Caco-2 (cell line): ENCODE measurements around the gene TTC32. TPM values are rescaled to one million over a fixed set of nuclear protein-coding genes. Genes with fewer than 3 reads are reported as not detected.

ENCODE experiments used
- BruUV-seq: library from RNA; stranded (reverse); fragments of 400-500 nt; replicated peaks from 2 replicates; lab custom pipeline; 2021; lab: Mats Ljungman, UMichigan
- CTCF ChIA-PET: fragments of 300-600 bp; sonication (Branson Sonifier 250); formaldehyde crosslinking; loops from one replicate; lab custom pipeline; 2022; ENCODE audit warnings: antibody characterized with exemption; lab: Charles Lee
- POLR2A ChIA-PET: fragments of 300-600 bp; sonication (Branson Sonifier 250); formaldehyde crosslinking; loops from one replicate; lab custom pipeline; 2022; ENCODE audit warnings: antibody characterized with exemption; lab: Charles Lee
- DNase-seq, 2 experiments: peaks; one replicate each; pipeline versions ENCODE4 v3.0.0 to v3.0.0-alpha.2; 2020 to 2022
- H3K27me3 ChIP-seq: replicated peaks from 2 replicates; pipeline ENCODE4 v1.6.0; 2011; ENCODE audit warnings: low read length; ENCODE audit not compliant: control insufficient read depth, insufficient read depth
- H3K36me3 ChIP-seq: 2 replicates; pipeline ENCODE4 v1.5.1; 2011; ENCODE audit warnings: low read length; ENCODE audit not compliant: control insufficient read depth, insufficient read depth
- H3K4me1 ChIP-seq: fragments of 250-450 bp; sonication (Bioruptor Pico); 2 replicates; pipeline ENCODE4 v1.5.1; 2020; ENCODE audit warnings: mild to moderate bottlenecking
- H3K4me3 ChIP-seq: 2 replicates; pipeline ENCODE4 v1.5.1; 2011; ENCODE audit warnings: low read depth, mild to moderate bottlenecking, control low read depth, low read length
- H3K9me3 ChIP-seq: fragments of 250-450 bp; sonication (Bioruptor Pico); 2 replicates; pipeline ENCODE4 v1.5.1; 2020; ENCODE audit warnings: mild to moderate bottlenecking, moderate library complexity
- H3K27ac Mint-ChIP-seq: one replicate; pipeline ENCODE4 v1.8.0; 2022; ENCODE audit warnings: mixed read lengths; ENCODE audit not compliant: unreplicated experiment
- H3K27me3 Mint-ChIP-seq: one replicate; pipeline ENCODE4 v1.8.0; 2022; ENCODE audit warnings: mixed read lengths; ENCODE audit not compliant: insufficient read depth, unreplicated experiment
- H3K36me3 Mint-ChIP-seq: one replicate; pipeline ENCODE4 v1.8.0; 2022; ENCODE audit warnings: mild to moderate bottlenecking, mixed read lengths; ENCODE audit not compliant: insufficient read depth, unreplicated experiment
- H3K4me1 Mint-ChIP-seq: one replicate; pipeline ENCODE4 v1.8.0; 2022; ENCODE audit warnings: low read depth, mixed read lengths; ENCODE audit not compliant: unreplicated experiment
- H3K4me3 Mint-ChIP-seq: one replicate; pipeline ENCODE4 v1.8.0; 2022; ENCODE audit warnings: mild to moderate bottlenecking, moderate library complexity, mixed read lengths; ENCODE audit not compliant: unreplicated experiment
- H3K9me3 Mint-ChIP-seq: one replicate; pipeline ENCODE4 v1.8.0; 2022; ENCODE audit warnings: mixed read lengths; ENCODE audit not compliant: unreplicated experiment
- CTCF ChIP-seq, 2 experiments: fragments of 200-600 bp in 1 of 2; IDR thresholded peaks; 1 replicate in 1 of 2; 2 replicates in 1 of 2; pipeline versions ENCODE4 v1.5.1 to v1.8.0; 2011 to 2022; ENCODE audit warnings: antibody characterized with exemption in 1 of 2, control low read depth in 1 of 2, inconsistent platforms in 1 of 2, low read depth in 1 of 2, low read length in 1 of 2, mild to moderate bottlenecking in 1 of 2, moderate library complexity in 1 of 2; ENCODE audit not compliant: insufficient read depth in 1 of 2, severe bottlenecking in 1 of 2, unreplicated experiment in 1 of 2
- intact Hi-C: fragments of 100-400 bp; cut with micrococcal nuclease; formaldehyde crosslinking; loops from one replicate; pipeline ENCODE4 v1.10.0; 2022; ENCODE audit not compliant: unreplicated experiment
- total RNA-seq: library from RNA; stranded (reverse); gene quantifications from 2 replicates; pipeline ENCODE4 v1.2.3, GENCODE V29; 2022

Gene TTC32
- total RNA-seq, 1 experiment from 2014 or later: 16.8 TPM

GRCh38 chr2:19914266-19914975 lies 12.6 kb upstream of the TTC32 start:
- H3K9me3 Mint-ChIP-seq: peaks cover 7% of the 10 kb centered on the region
- Histone ChIP-seq H3K9me3 (no peaks in the 10 kb centered on the region), H3K27me3 (no peaks in the 10 kb centered on the region), H3K4me3 (no peak overlapping the region), H3K36me3 (no peaks in the 10 kb centered on the region), H3K4me1 (no peaks in the 10 kb centered on the region)
- no peak for TF ChIP-seq CTCF (IDR thresholded peaks at IDR 0.05; ENCODE audit: insufficient read depth in 1 of 2, low read depth in 1 of 2, low read length in 1 of 2, severe bottlenecking in 1 of 2, unreplicated experiment in 1 of 2)
- BruUV-seq: no TSS peak
- intact Hi-C loops: no loop called here
- H3K27me3 Mint-ChIP-seq: no peaks in the 10 kb centered on the region
- H3K4me1 Mint-ChIP-seq: no peaks in the 10 kb centered on the region
- ChIA-PET CTCF (no interaction called here), POLR2A (interaction anchor here (0.5 kb wide), 1 partner anchor 759 kb away, joined by 3 read pairs; no protein-coding TSS in a partner anchor)
- no peak overlapping the region for H3K4me3 Mint-ChIP-seq
- no peaks in the 10 kb centered on the region for H3K36me3 Mint-ChIP-seq
- DNase-seq: no peak
- H3K27ac Mint-ChIP-seq: no peak overlapping the region

- Mint-ChIP-seq H3K4me3 (no peak overlapping the region), H3K9me3 (no peaks in the 10 kb centered on the region), H3K4me1 (no peaks in the 10 kb centered on the region), H3K27ac (no peak overlapping the region), H3K27me3 (no peaks in the 10 kb centered on the region), H3K36me3 (no peaks in the 10 kb centered on the region)
- DNase-seq: no peak
- BruUV-seq: no TSS peak
- Histone ChIP-seq H3K36me3 (no peaks in the 10 kb centered on the region), H3K9me3 (no peaks in the 10 kb centered on the region), H3K4me1 (no peaks in the 10 kb centered on the region), H3K27me3 (no peaks in the 10 kb centered on the region), H3K4me3 (no peak overlapping the region)
- POLR2A ChIA-PET: no interaction called here
- CTCF ChIA-PET: no interaction called here
- intact Hi-C loops: no loop called here
- TF ChIP-seq CTCF (IDR thresholded peaks at IDR 0.05; ENCODE audit: insufficient read depth in 1 of 2, low read depth in 1 of 2, low read length in 1 of 2, severe bottlenecking in 1 of 2, unreplicated experiment in 1 of 2): no peak
Observed at GRCh38 chr2:19911808-19912509, 10.2 kb upstream of the TTC32 start.

DNA sequence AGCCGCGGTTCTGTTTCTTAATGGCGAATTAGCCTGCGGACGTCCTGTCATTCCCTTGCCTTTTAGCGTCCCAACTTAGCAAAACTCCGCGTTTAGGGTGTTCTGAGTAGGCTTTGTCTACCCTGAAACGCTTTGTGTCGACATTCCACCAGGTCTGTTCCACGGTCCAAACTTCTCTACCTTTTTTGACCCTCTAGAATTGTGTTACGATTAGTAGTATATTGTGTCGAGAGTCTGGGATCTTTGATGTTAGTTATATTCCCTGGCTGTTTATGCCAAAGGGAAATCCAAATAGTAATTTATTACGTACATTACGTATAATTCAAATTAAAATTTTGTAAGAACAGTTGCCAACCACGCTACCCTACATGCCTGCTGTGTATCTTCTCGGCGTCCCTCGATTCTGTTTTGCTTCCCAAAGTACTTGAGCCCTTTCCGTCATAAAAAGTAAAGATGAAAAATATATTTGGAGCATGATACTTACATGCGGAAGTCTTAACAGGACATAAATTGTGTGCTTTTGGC lies 495 bp upstream of the TTC32 start:
- Histone ChIP-seq H3K4me3 (peak overlapping the region; percentile 61), H3K27me3 (no peaks in the 10 kb centered on the region), H3K9me3 (no peaks in the 10 kb centered on the region), H3K36me3 (no peaks in the 10 kb centered on the region), H3K4me1 (no peaks in the 10 kb centered on the region)
- CTCF ChIA-PET: no interaction called here
- TSS peak; percentile 93 for BruUV-seq
- H3K4me3 Mint-ChIP-seq: peak overlapping the region; percentile 81
- TF ChIP-seq CTCF (IDR thresholded peaks at IDR 0.05; ENCODE audit: insufficient read depth in 1 of 2, low read depth in 1 of 2, low read length in 1 of 2, severe bottlenecking in 1 of 2, unreplicated experiment in 1 of 2): no peak
- DNase-seq: no peak
- H3K9me3 Mint-ChIP-seq: no peaks in the 10 kb centered on the region
- intact Hi-C loops: loop anchor here (2.0 kb wide), 1 partner anchor 191 kb away; no protein-coding TSS in a partner anchor
- peaks cover 21% of the 10 kb centered on the region for H3K36me3 Mint-ChIP-seq
- peaks cover 12% of the 10 kb centered on the region for H3K4me1 Mint-ChIP-seq
- no peaks in the 10 kb centered on the region for H3K27me3 Mint-ChIP-seq
- POLR2A ChIA-PET: no interaction called here
- H3K27ac Mint-ChIP-seq: peak overlapping the region; percentile 96
